Left ventricle myocardium superior (tissue), 1 donor: ENCODE measurements around the gene LRFN5. TPM values are rescaled to one million over a fixed set of nuclear protein-coding genes. Genes with fewer than 3 reads are reported as not detected.
"Not testable (repeated sequence)": the region's sequence is repeated elsewhere in the genome, so short reads cannot be mapped to it uniquely, and the experiment has no call there.

Experiments used
- ATAC-seq: fragments of 200-7000 bp; cut with Tn5 transposase; one replicate; pipeline ENCODE4 v1.9.1; 2020; ENCODE audit warnings: mild to moderate bottlenecking, moderate library complexity
- DNase-seq: peaks from one replicate; pipeline ENCODE4 v3.0.0-alpha.2; 2020
- intact Hi-C: fragments of 100-400 bp; cut with micrococcal nuclease; formaldehyde crosslinking; loops from one replicate; pipeline ENCODE4 v1.11.0; 2022
- long read RNA-seq: library from polyadenylated mRNA; unstranded; transcript quantifications from one replicate; pipeline ENCODE4 v2.0.0, GENCODE V29; 2021
- total RNA-seq: library from RNA; stranded (reverse); fragmentation: NEBNext Ultra II Directional; extraction: Animal tissue kit (Norgen Biotek cat#: 25700); gene quantifications from one replicate; pipeline ENCODE4 v1.2.1, GENCODE V29; 2021
- donor health status: DM: no; HTN: yes; CAD: no; lungs with severe emphysema.

The LRFN5 gene
- total RNA-seq = 0.37 TPM
- long read RNA-seq = 0 reads

- intact Hi-C loops = no loop called here
- DNase-seq = peak; percentile 67
- ATAC-seq = peak; percentile 75
Measured at GRCh38 chr14:41606532-41607303, at the start of gene LRFN5. Gene LRFN5, plus strand, starts transcription at chr14:41606876.

DNA sequence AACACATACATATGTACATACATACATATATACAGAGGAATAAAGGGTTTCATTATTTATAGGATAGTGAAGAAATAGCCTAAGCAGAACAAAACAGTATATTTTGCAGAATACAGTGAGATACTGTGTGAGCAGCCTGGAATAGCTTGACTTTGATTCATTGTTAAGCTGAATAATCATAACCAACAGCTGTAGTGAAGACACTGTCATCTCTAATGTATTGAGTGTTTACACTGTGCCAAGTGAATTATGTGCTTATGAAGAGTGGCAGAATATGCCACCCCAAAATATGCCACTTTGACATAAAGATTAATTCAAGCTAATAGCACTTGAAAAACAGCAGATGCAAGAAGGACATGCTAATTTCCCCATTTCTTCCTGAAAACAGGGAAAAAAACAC is 48.2 kb upstream of the LRFN5 start:
- no peak for ATAC-seq
- intact Hi-C loops = no loop called here
- DNase-seq = no peak

GRCh38 chr14:41566864-41567263 is 39.8 kb upstream of the LRFN5 start:
- ATAC-seq, intact Hi-C loops, DNase-seq: not testable (repeated sequence)

DNA sequence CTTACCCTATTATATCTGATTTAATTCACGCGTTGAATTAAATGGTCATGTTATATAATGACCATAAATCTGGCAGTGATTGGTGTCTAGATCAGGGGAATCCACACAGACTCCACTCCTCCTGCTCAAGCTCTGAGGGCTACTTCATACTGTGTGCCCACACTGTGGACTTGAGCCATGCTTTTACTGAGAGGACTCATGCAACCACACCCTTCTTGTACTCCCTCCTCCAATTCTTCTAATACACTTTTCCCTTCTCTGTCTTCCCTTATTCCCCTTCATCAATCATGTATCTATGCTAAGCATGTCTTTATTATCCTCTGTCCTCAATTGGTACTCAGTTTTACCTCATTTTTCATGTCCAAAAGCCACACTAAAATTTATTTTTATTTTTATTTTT is 37.7 kb upstream of the LRFN5 start:
- DNase-seq (no peak), ATAC-seq (no peak)
- intact Hi-C loops = no loop called here

- DNase-seq = no peak
- no peak for ATAC-seq
- intact Hi-C loops = no loop called here
Measured at GRCh38 chr14:41570415-41571155, 36.1 kb upstream of the LRFN5 start.

GRCh38 chr14:41586237-41586636 is 20.4 kb upstream of the LRFN5 start:
- DNase-seq (no peak), ATAC-seq (no peak)
- intact Hi-C loops = no loop called here

- intact Hi-C loops = no loop called here
- no peak for ATAC-seq
- DNase-seq = no peak
Measured at GRCh38 chr14:41597647-41598046, 9.0 kb upstream of the LRFN5 start.

DNA sequence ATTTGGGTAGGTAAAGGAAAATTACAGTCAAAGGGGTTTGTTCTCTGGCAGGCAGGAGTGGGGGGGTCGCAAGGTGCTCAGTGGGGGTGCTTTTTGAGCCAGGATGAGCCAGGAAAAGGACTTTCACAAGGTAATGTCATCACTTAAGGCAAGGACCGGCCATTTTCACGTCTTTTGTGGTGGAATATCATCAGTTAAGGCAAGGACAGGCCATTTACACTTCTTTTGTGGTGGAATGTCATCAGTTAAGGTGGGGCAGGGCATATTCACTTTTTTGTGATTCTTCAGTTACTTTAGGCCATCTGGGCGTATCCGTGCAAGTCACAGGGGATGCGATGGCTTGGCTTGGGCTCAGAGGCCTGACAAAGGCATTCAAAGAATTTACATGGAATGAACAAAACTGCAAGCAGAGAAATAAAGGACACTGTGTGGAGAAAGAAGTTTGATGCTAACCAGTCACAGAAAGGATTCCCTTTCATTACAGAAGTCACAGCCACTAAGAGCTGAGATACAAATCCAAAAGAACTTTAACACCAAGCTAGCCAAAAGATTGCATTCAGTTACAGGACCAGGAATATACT is 6.8 kb upstream of the LRFN5 start:
- DNase-seq = not testable (repeated sequence)

DNA sequence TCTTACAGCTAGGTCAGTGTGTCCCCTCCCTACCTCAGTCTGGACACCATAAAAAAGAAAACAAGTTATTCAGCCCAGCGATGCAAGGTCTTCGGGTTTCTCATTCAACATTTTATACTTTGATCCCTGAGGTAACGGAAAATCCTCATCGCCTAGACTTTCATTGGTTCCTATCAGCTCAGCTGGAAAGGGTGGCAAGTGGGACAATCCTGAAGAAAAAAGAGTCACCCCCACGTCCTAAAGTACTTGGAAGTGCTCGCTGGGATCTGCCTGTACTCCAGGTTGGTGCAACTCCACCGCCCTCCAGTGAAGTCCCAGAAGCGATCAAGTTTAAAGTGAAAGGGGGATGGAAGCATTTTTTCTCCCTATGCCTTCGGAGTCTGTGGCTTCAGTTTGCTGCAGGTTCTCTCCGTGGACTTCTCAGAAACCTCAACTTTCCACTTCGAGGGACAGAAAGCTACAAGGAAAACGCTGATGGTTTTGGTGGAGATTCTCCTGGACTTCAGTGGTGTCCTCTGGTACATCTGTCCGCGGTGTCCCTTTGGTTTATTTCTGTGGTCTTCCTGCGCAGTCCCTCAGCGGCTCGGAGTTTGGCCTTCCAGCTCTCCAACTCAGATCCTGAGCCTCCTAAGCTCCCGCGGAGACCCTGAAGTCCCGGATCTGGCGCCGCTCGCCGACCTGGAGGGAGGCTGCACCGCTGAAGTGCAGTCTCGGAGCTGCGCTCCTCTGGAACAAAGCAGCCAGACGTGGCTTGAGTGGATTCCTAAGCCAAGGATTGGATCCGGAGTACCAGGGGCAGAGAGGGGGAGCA is 1.8 kb upstream of the LRFN5 start:
- peak; percentile 71 for ATAC-seq
- intact Hi-C loops = no loop called here
- DNase-seq = peak; percentile 67

More for the DNA sequence above, 6.8 kb upstream of the LRFN5 start:
- ATAC-seq, intact Hi-C loops: not testable (repeated sequence)

DNA sequence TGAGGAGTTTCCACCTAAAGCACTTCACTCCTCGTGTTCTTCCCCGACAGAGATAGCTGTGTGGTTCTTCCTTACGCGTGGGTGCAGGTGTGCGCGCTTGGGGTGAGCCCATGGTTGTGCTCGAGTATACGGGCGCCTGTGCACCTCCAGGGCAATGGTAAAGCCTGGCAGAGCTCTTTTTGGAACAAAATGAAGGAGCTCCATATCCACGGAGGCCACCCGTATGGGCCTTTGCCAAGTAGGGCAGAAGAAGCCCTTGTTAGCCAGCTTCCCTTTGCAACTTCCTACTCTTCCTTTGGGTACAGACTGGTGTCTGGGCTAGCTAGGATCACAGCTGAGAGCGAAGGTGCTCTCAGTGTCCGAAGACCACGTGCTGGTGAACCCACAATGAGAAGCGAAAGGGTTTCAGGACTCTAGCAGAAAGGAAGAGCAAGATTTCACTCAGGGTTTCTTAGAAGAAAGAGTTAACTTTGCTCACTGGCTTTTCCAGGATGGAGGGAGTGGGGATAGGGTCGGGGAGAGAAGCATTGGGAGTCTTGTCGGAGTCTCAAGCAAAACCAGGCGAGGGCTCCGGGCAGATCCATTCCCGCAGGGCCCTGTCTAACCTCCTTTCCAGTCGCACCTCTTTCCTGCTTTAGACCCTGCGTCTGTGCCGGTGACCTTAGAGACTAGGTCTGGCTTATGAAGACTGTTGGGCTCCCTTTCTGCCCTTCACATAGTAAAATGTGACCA is 960 bp upstream of the LRFN5 start:
- DNase-seq (no peak), ATAC-seq (peak; percentile 22)

DNA sequence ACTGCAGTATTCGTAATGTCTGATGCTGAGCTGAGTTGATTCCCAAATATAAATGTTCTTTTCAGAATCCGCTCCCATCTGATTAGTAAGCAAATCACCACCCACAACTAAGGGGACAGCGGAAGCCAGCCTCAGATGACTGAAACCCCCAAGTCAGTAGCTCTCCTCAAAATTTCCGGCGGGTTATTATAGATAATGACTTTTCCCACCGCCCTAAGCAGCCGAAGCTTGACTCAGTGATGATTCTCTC is 469 bp upstream of the LRFN5 start:
- DNase-seq (no peak), ATAC-seq (no peak)
- intact Hi-C loops = no loop called here

More for the DNA sequence above, 960 bp upstream of the LRFN5 start:
- intact Hi-C loops = no loop called here

DNA sequence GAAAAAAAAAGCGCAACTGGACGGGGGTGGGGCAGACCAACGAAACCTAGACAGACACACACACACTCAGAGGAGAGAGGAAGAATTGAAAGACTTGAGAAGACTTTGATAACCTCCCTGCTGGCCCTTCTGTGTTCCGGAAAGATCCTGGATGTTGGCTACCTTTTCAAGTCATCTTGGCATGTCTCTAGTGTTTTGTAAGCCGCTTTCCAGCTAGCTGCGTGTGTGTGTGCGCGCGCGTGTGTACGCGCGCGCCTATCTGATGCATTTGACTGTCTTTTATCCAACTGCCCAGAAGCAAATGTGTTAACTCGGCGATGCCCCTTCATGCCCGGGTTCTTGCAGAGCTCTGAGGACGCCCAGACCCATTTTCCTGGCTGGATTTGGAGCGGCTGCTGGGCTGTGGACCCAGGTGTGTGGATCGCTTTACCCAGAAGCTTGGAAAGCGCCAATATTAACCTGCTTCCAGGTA is 664 bp downstream of the LRFN5 start:
- intact Hi-C loops = no loop called here
- DNase-seq = no peak
- peak; percentile 5 for ATAC-seq

- ATAC-seq (no peak), DNase-seq (peak; percentile 35)
- intact Hi-C loops = no loop called here
Measured at GRCh38 chr14:41607966-41608663, 1.4 kb downstream of the LRFN5 start.

GRCh38 chr14:41608681-41609390 is 2.2 kb downstream of the LRFN5 start:
- ATAC-seq = no peak
- DNase-seq = no peak
- intact Hi-C loops = no loop called here

GRCh38 chr14:41609704-41610183 is 3.1 kb downstream of the LRFN5 start:
- intact Hi-C loops = no loop called here
- ATAC-seq (peak; percentile 51), DNase-seq (peak; percentile 66)

DNA sequence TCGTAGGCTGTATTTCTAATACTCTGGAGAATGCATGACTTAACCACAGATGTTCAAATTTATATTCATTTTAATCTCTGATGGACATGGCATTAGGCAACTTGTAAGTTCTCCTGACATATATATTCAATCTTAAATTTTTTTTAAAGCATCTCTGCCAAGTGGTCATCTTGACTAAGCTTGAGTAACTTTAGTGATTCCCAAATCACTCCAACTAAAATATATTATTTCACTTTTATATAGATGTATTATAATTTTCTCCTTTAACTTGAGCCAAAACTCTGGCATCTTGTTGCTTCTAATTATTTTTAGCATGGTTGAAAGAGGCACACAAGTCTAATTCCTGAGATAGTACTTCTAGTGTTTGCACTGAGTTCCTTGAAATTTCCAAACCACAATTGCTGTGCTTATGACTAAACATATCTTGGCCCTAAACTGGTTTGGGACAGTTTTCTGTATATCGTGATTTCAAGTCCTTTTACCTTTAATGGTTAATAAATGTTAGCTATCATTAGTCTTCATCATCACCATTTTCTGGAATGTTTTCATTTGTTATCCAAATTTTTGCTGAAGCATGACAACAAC is 8.4 kb downstream of the LRFN5 start:
- intact Hi-C loops = no loop called here
- DNase-seq = no peak
- no peak for ATAC-seq

- DNase-seq (no peak), ATAC-seq (no peak)
- intact Hi-C loops = no loop called here
Measured at GRCh38 chr14:41623736-41624135, 17.1 kb downstream of the LRFN5 start.
